PFSK-1 (cell line): Measurements from ENCODE around the gene HSPB9.

Experiments used
- FOXP2 ChIP-seq: optimal IDR thresholded peaks from 2 replicates; pipeline ENCODE3; 2011; ENCODE audit warnings: borderline replicate concordance, control low read depth, inconsistent platforms; ENCODE audit not compliant: insufficient read depth; ENCODE audit errors: extremely low read length, extremely low read depth
- POLR2AphosphoS5 ChIP-seq: IDR thresholded peaks from 2 replicates; pipeline ENCODE4 v1.6.1; 2012; ENCODE audit warnings: low read depth, mild to moderate bottlenecking, control low read depth, low read length, moderate library complexity
- SIN3A ChIP-seq: IDR thresholded peaks from 2 replicates; pipeline ENCODE4 v1.6.1; 2012; ENCODE audit warnings: mild to moderate bottlenecking, low read length, moderate library complexity, borderline replicate concordance; ENCODE audit not compliant: insufficient read depth
- TAF1 ChIP-seq: IDR thresholded peaks from 2 replicates; pipeline ENCODE4 v1.6.1; 2012; ENCODE audit warnings: low read length, control low read depth, borderline replicate concordance; ENCODE audit not compliant: insufficient read depth
- TF ChIP-seq, protein P1 (sequence below), 2 experiments: IDR thresholded peaks; 2 replicates each; pipeline versions ENCODE4 v1.6.1 to v1.8.0; 2011 to 2012; ENCODE audit warnings: low read depth in 2 of 2, low read length in 2 of 2, control low read depth in 1 of 2, inconsistent platforms in 1 of 2, mild to moderate bottlenecking in 1 of 2, moderate library complexity in 1 of 2; ENCODE audit not compliant: insufficient read depth in 1 of 2

DNA sequence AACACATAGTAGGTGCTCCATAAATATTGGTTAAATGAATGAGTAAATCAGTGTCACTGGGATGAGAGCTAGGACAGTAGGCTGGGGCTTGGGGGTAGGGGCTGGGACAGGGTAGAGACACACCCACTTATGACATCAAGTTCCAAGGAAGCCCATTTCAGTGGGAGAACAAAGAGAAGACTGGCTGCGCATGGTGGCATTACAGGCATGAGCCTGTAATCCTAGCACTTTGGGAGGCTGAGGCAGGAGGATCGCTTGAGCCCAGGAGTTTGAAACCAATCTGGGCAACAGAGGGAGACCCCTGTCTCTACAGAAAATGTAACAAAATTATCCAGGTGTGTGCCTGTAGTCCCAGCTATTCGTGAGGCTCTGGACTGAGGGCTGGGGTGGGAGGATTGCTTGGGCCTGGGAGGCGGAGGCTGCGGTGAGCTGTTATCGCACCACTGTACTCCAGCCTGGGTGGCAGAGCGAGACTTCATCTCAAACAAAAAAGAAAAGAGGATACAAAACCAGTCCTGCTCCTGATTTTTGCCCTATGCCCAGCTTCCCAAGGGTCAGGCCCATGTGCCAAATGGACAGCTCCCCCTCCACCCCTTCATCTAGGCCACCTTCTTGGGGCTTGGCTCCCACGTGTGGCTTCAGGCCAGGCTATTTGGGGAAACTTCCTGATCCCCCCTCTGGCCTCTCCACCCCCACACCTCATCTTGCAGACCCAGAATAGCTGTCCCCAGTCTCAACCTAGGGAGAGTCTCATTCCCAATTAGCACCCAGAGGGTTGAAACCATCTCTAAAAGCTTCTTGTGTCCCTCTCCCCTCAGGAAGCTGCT is 31.4 kb upstream of the HSPB9 start:
- TF ChIP-seq, protein P1, sequence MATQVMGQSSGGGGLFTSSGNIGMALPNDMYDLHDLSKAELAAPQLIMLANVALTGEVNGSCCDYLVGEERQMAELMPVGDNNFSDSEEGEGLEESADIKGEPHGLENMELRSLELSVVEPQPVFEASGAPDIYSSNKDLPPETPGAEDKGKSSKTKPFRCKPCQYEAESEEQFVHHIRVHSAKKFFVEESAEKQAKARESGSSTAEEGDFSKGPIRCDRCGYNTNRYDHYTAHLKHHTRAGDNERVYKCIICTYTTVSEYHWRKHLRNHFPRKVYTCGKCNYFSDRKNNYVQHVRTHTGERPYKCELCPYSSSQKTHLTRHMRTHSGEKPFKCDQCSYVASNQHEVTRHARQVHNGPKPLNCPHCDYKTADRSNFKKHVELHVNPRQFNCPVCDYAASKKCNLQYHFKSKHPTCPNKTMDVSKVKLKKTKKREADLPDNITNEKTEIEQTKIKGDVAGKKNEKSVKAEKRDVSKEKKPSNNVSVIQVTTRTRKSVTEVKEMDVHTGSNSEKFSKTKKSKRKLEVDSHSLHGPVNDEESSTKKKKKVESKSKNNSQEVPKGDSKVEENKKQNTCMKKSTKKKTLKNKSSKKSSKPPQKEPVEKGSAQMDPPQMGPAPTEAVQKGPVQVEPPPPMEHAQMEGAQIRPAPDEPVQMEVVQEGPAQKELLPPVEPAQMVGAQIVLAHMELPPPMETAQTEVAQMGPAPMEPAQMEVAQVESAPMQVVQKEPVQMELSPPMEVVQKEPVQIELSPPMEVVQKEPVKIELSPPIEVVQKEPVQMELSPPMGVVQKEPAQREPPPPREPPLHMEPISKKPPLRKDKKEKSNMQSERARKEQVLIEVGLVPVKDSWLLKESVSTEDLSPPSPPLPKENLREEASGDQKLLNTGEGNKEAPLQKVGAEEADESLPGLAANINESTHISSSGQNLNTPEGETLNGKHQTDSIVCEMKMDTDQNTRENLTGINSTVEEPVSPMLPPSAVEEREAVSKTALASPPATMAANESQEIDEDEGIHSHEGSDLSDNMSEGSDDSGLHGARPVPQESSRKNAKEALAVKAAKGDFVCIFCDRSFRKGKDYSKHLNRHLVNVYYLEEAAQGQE (IDR thresholded peaks at IDR 0.05; ENCODE audit: insufficient read depth in 1 of 2, low read depth in 2 of 2, low read length in 2 of 2), result no peak
- no peak for TF ChIP-seq TAF1
- no peak for TF ChIP-seq POLR2AphosphoS5
- TF ChIP-seq FOXP2, result no peak
- no peak for TF ChIP-seq SIN3A
